AG04450 (cell line): ENCODE results near the gene CREB5. TPM values are rescaled to one million over a fixed set of nuclear protein-coding genes. Genes with fewer than 3 reads are reported as not detected.

Source experiments
- CTCF ChIA-PET: fragments of 300-600, 350-600 bp; formaldehyde crosslinking; extraction: SDS; loops from one replicate; lab custom pipeline; 2022; ENCODE audit warnings: antibody characterized with exemption, inconsistent platforms; lab: Charles Lee
- POLR2A ChIA-PET: fragments of 350-600 bp; formaldehyde crosslinking; extraction: SDS; loops from one replicate; lab custom pipeline; 2021; ENCODE audit warnings: antibody characterized with exemption, inconsistent platforms; lab: Yijun Ruan, JAX
- DNase-seq: peaks from one replicate; pipeline ENCODE4 v3.0.0-alpha.2; 2011; ENCODE audit warnings: low read depth, low spot score
- H3K27ac ChIP-seq: one replicate; pipeline ENCODE4 v1.5.1; 2012; ENCODE audit warnings: low read depth, low read length, control low read depth
- H3K27me3 ChIP-seq: one replicate; pipeline ENCODE4 v1.6.0; 2012; ENCODE audit warnings: low read length; ENCODE audit not compliant: control insufficient read depth, insufficient read depth
- H3K4me3 ChIP-seq: 2 replicates; pipeline ENCODE4 v1.5.1; 2011; ENCODE audit warnings: mild to moderate bottlenecking, low read depth, low read length, control low read depth
- H3K9me3 ChIP-seq: 2 replicates; pipeline ENCODE4 v1.5.1; 2012; ENCODE audit warnings: low read length; ENCODE audit not compliant: control insufficient read depth, insufficient read depth
- CTCF ChIP-seq: IDR thresholded peaks from 2 replicates; pipeline ENCODE4 v1.5.1; 2011; ENCODE audit warnings: low read depth, low read length, control low read depth, inconsistent platforms
- polyA plus RNA-seq: library from polyadenylated mRNA; depleted of rRNA; stranded (reverse); fragments of >200 nt; gene quantifications from 2 replicates; pipeline ENCODE4 v1.2.3, GENCODE V29; 2011

CREB5 gene
- polyA plus RNA-seq, 1 experiment: 22.1 TPM

DNA sequence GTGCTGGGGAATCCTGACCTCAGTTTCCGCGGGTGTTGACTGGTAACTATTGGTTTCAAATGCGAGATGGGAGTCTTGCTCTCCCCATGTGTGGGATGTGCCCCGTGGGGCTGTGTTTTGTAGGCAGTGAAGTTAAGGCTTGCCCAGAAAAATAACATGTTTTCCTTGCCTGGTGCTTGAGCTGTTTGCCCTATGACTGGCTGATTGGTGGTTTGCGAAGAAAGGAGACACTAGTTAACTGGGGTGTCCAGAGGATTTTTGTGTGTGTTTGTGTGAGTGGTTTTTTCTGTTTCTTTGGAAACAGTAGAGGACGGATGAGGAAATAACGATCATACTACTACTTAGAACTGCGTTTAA lies 61.9 kb downstream of the CREB5 start:
- POLR2A ChIA-PET: no interaction called here
- CTCF ChIA-PET: no interaction called here
- Histone ChIP-seq H3K27ac (no peak overlapping the region), H3K27me3 (no peaks in the 10 kb centered on the region), H3K4me3 (no peak overlapping the region), H3K9me3 (no peaks in the 10 kb centered on the region)
- no peak for DNase-seq
- no peak for TF ChIP-seq CTCF

DNA sequence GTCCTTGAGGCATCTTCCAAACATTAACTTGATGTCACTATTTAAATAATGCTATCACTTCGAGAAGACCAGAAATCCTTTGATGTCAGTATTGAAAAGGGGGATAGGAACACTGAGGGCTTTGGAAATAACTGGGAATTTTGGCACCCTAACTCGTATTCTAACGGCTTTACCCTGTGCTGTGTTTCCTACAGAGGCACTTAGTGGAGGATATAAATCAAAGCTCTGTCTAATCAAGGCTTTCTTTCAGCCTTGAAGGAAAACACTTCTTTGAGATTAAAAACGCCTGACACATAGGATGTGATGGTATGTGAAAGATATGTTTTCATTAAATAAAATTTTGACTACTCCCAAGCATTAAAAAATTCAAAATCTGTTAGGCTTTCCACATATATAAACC lies 62.3 kb downstream of the CREB5 start:
- CTCF ChIA-PET: no interaction called here
- H3K27ac ChIP-seq: no peak overlapping the region

GRCh38 chr7:28477041-28477442 lies 64.7 kb downstream of the CREB5 start:
- no peak overlapping the region for H3K4me3 ChIP-seq
- H3K9me3 ChIP-seq: no peaks in the 10 kb centered on the region
- H3K27me3 ChIP-seq: no peaks in the 10 kb centered on the region
- no peak overlapping the region for H3K27ac ChIP-seq
- POLR2A ChIA-PET: no interaction called here
- DNase-seq: no peak
- CTCF ChIA-PET: no interaction called here
- TF ChIP-seq CTCF: no peak

More for the DNA sequence above, 62.3 kb downstream of the CREB5 start:
- no peak overlapping the region for H3K4me3 ChIP-seq
- no peaks in the 10 kb centered on the region for H3K27me3 ChIP-seq
- DNase-seq: no peak
- TF ChIP-seq CTCF: no peak
- POLR2A ChIA-PET: no interaction called here
- no peaks in the 10 kb centered on the region for H3K9me3 ChIP-seq

DNA sequence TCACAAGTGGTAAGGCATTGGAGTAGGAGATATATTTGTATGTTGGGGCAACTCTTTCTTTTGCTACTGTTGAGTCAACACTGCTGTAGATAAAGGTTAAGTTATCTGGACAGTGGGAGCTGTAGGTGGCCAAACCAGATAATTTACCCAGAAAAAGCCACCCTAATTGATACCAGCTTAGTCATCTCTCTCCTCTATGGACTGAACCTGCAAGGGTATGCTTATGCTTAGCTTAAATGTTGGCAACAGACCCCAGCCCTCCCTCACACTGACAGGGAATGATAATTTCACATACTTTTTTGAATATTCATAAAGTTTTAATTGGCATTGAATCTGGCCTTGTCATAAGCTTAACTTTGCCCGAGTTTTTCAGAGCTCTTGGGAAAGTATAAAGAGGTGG lies 66.3 kb downstream of the CREB5 start:
- ChIA-PET CTCF (interaction anchor here (0.5 to 1.2 kb wide), 4 partner anchors 43 to 271 kb away, joined by 3 to 5 read pairs (median 4); no protein-coding TSS in a partner anchor), POLR2A (no interaction called here)
- no peak overlapping the region for H3K4me3 ChIP-seq
- H3K27me3 ChIP-seq: no peaks in the 10 kb centered on the region
- no peak overlapping the region for H3K27ac ChIP-seq
- no peaks in the 10 kb centered on the region for H3K9me3 ChIP-seq
- no peak for TF ChIP-seq CTCF
- DNase-seq: no peak

GRCh38 chr7:28479507-28479947 lies 67.2 kb downstream of the CREB5 start:
- Histone ChIP-seq H3K27me3 (no peaks in the 10 kb centered on the region), H3K4me3 (no peak overlapping the region), H3K27ac (no peak overlapping the region), H3K9me3 (no peaks in the 10 kb centered on the region)
- ChIA-PET POLR2A (no interaction called here), CTCF (no interaction called here)
- TF ChIP-seq CTCF: no peak
- DNase-seq: no peak
